Measurements from ENCODE around the gene TSTD2.
A peak's percentile ranks its signal among the peaks of the same experiment; 100 is the strongest.

DNA sequence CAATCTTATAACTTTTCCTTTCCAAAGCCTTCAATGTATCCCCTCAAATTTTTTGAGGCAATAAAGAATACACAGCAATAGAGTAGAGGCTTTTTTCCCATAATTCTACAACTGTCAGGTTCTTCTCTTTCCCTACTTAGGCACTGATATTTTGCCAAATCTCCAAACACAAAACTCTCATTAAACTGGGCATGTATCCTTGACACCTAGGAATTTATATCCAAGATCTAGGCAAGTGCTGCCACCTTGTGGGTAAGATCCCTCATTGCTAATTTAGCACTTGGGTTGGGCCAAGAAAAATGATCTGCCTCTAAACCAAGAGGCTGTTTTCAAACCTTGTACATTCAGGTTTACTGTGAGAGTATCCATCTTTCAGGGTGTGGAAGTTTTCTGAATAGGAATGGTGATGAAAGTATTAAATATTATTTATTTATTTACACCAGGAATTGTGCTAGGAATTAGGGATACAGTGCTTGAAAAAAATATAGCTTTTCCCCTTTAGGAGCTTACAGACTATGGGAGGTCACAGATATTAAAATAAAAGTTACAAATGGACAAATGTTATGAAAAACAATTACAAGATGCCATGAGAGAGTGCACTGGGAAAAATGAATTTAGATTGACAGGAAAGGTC, 17.6 kb downstream of the TSTD2 start:
- TF ChIP-seq POLR2A (IDR thresholded peaks at IDR 0.05), result no peak
- TF ChIP-seq CTCF (IDR thresholded peaks at IDR 0.05), result peak; percentile 57 to 80 (median 79)
- no peak for TF ChIP-seq POLR2AphosphoS5 (IDR thresholded peaks at IDR 0.05)
